Keratinocyte (primary cell): Measurements from ENCODE around the gene TCTN2.

Experiments
- CTCF ChIP-seq, 3 experiments: IDR thresholded peaks in 1 of 3; conservative IDR thresholded peaks in 1 of 3; optimal IDR thresholded peaks in 1 of 3; 2 replicates in 2 of 3; 3 replicates in 1 of 3; pipeline versions ENCODE3 to v1.5.1; 2011; ENCODE audit warnings: low read length in 3 of 3, mild to moderate bottlenecking in 3 of 3, moderate library complexity in 2 of 3, control low read depth in 1 of 3, inconsistent platforms in 1 of 3; ENCODE audit not compliant: insufficient read depth in 2 of 3; ENCODE audit errors: extremely low read depth in 1 of 3
- EZH2 ChIP-seq: IDR thresholded peaks from one replicate; pipeline ENCODE4 v1.6.1; 2012; ENCODE audit warnings: inconsistent platforms, mild to moderate bottlenecking, low read length, moderate library complexity

GRCh38 chr12:123732251-123732650 is 61.3 kb downstream of the TCTN2 start:
- no peak for TF ChIP-seq CTCF (optimal IDR thresholded peaks at IDR 0.05 in 1 of 3, IDR thresholded peaks at IDR 0.05 in 1 of 3, conservative IDR thresholded peaks at IDR 0.05 in 1 of 3; ENCODE audit: extremely low read depth in 1 of 3, insufficient read depth in 2 of 3, low read length in 3 of 3)
- no peak for TF ChIP-seq EZH2
